Measurements from ENCODE around the gene COX5A.
"Not testable (repeated sequence)": the region's sequence is repeated elsewhere in the genome, so short reads cannot be mapped to it uniquely, and the experiment has no call there.

The COX5A gene

DNA sequence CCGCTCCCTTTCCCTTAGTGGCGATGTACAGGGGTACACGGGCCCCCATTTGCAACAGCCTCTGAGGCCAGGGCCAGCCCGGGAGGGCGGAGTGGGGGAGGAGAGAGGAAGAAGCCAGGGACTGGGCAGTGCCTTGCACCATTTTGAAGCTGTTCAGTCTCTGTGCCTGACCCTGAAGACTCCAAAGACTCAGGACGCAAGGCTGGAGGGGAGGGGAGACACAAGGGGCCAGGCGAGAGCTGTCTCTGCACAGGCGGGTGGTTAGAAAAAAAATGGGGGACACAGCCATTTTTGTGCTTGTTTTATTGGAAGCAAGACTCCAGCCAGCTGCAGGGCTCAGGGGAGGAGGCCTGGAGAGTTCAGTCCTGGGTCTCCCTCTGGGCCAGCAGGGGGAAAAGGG, 17.1 kb upstream of the COX5A start:
- no peak for DNase-seq

GRCh38 chr15:74954515-74954914, 16.6 kb upstream of the COX5A start:
- no peak for DNase-seq

- no peak for DNase-seq
These were observed 13.1 kb upstream of the COX5A start for GRCh38 chr15:74951006-74951405.

DNA sequence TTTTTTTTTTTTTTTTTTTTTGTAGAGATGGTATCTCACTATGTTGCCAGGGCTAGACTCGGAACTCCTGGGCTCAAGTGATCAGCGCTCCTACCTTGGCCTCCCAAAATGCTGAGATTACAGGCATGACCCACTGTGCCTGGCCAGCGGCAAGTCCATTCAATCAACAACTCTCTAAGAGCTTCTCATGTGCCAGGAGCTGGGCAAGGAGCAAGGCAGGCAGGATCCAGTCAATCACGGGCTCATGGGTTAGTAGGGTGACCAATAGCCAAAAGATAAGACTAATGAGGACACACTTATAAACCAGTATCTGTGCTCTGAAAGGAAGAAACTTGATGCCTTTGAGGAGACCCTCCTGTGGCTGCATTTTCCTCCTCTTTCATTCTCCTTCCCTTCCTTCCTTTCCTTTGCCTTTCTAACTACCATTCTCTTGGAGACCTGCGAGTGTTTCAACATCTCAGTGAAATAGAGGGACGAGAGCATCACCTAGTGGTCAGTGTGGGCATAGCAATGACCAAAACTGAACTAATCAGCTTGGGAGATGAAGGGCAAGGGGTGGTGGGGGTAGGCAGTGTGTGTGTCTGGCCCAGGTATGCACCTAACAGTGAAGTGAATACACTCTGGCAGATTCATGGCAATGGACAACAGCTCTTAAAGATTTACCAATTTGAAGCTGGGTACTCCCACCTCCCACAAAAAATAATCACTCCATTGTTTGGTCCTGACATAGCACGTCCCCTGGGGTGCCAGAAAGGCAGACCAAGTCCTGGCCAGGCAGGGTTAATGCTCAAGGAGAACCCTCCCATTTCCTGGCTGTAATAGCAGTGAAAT, 12.4 kb upstream of the COX5A start:
- DNase-seq, result peak; percentile 77 to 86

DNA sequence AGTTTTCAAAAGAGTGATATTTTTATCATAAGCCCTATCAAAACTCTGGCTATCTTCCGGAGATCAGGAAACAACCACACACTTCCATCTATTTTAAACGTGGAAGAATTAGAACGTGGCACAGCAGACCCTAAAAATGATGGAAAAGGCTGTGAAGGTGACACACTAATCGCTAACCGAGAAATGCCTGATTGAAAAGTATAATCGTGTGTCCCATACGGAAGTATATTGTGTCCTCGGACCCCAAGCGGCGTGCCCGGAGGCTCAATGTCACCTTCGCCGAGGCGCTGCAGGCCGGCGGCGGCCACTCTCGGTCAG, 642 bp downstream of the COX5A start:
- DNase-seq, result peak in 1 of 2 donors; percentile 45

- not testable (repeated sequence) for DNase-seq
These were observed 2.7 kb downstream of the COX5A start for GRCh38 chr15:74935193-74935592.

- no peak for DNase-seq
These were observed 4.3 kb downstream of the COX5A start for GRCh38 chr15:74933573-74933972.

DNA sequence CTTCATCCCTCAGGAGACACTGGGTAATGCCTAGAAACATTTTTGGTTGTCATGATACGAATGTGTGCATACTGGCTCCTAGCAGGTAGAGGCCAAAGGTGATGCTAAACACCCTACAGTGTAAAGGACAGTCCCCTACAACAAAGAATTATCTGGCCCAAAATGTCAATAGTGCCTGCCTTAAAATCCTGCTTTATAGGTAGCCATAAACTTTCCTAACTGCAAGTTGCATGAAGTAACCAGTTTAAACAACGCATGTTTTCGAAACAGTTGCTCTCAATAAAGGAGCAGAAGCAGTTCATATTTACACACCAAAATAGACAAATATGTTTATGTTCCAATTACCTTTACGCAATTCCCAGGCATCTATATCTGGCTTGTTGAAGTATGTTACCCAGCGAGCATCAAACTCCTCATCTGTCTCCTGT, 9.1 kb downstream of the COX5A start:
- DNase-seq, result no peak

- no peak for DNase-seq
These were observed 13.3 kb downstream of the COX5A start for GRCh38 chr15:74924525-74924924.

- DNase-seq, result peak; percentile 72 to 75
These were observed 17.4 kb downstream of the COX5A start for GRCh38 chr15:74920456-74920855.

- no peak for DNase-seq
These were observed 20.2 kb downstream of the COX5A start for GRCh38 chr15:74917676-74918075.

GRCh38 chr15:74913799-74914198, 24.1 kb downstream of the COX5A start:
- DNase-seq, result not testable (repeated sequence)

- no peak for DNase-seq
These were observed 24.8 kb downstream of the COX5A start for GRCh38 chr15:74913041-74913440.

DNA sequence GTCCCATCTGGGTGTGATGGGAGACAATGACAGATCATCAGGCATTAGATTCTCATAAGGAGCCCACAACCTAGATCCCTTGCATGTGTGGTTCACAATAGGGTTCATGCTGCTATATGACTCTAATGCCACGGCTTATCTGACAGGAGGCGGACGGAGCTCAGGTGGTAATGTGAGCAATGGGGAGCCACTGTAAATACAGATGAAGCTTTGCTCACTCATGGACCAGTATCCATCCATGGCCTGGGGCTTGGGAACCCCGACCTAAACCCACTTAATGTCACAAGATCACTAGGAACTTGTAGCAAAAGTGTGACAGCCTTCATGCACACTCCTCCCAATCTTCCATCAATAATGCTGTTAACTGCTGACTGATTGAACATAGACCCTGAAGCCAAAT, 29.2 kb downstream of the COX5A start:
- DNase-seq, result no peak

DNA sequence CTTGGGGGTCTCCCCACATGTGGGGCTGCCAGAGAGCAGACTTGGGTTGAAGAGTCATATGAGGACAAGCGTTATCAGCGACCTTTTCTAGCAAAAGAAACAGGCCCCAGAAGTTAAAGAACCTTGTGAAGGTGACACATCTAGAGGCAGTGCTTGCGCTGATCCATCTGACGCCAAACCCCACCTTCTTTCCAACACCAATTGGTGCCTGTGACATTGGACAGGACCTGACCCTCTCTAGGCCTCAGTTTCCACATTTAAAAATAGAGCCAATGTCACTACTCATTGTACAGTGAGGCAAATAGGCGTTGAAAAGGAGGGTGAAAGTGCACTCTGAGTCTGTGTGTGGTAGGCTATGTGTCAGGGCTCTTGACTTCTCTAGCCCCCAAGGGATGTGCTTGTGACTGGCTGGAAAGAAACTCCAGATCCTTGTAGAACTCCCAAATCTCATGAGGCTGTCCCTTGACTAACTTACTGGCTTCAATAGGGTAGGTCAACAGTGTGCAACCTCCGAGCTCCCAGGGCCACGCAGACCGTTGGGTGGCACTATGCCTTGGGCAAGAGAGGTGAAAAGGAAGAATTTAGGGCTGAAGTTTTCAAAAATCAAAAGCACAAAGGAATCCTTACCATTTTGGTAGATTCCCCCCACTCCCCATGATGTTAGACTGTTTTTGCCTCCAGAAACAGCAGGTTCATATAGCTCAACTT, 30.6 kb downstream of the COX5A start:
- peak in 1 of 2 donors; percentile 5 for DNase-seq

- peak; percentile 92 to 94 for DNase-seq
These were observed 31.3 kb downstream of the COX5A start, which contains the start of gene FAM219B for GRCh38 chr15:74906450-74907162. Gene FAM219B (minus strand): TSS chr15:74906851. CDS start chr15:74906800, 51 bp downstream.

DNA sequence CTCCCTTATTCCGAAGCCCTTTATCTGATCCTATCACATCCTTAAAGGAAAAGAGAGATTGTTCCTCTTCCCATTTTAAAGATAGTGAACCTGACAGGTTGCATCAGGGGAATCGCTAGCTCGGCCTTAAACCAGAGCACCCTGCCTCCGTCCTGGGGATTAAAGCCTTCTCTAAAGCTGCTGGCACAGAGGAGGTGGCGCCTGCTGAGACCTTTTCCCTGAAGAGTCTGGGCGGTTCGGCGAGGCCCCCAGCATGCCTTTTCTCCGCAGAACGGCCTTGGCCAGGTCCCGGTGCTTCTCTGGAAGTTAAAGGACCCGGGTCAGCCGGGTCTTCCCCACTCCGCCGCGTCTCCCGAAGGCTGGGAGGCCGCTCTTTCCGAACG, 31.8 kb downstream of the COX5A start:
- peak; percentile 22 to 32 for DNase-seq

GRCh38 chr15:74904190-74904805, 33.6 kb downstream of the COX5A start:
- DNase-seq, result no peak

GRCh38 chr15:74903676-74904075, 34.2 kb downstream of the COX5A start:
- DNase-seq, result no peak

DNA sequence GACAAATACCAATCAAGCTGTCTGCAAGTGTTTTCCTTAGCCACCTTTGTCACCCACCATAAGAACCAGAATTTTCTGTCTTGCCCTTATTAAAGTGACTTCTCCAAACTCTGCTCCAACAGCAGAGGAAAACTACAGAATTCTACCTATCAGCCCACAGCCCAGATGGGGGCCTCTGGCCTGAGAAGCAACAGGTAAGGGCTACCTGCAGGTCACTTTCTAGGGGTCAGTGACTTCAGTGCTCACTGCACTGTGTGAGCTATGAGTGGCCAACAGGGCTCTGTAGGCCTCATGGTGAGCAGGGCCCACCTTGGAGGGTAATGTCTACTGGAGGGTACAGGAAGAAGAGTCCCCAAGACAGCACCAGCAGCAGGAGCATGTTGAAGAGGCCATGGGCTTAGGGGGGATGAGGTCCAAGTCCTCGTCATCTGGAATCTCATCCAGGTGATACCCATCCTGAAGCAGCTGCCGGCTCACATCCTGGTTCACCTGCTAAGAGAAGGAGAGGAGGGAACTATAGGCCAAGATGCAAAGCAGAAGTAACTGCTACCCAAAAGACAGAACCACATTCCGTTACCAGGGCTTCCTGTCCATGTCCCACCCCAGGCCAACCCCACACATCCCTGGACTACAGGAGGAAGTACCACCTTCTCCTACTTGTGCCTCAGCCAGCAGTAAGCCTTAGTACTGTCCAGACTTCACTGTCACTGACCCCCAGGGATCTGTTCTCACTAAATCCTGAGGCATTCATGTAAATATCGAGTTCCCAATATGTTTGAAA, 35.4 kb downstream of the COX5A start:
- peak in 1 of 2 donors; percentile 15 for DNase-seq

- peak; percentile 82 to 89 for DNase-seq
These were observed 36.2 kb downstream of the COX5A start for GRCh38 chr15:74901612-74902063.

DNA sequence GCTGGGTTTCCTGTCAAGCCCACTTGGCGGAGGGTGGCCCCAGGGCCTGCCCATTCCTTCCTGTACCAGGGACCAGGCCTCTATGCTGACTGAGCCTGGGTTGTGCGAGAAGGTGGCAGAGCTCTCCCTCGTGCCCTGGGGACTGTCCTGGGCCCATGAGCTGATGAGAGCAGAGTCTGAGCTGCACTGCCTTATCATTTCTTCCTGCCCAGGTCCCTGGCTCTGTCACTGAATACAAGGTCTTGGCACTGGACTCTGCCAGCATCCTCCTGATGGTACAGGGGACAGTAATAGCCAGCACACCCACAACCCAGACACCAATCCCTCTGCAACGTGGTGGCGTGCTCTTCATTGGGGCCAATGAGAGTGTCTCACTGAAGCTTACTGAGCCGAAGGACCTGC, 40.6 kb downstream of the COX5A start:
- no peak for DNase-seq

Data from inflammatory macrophage (primary cell).